Myocyte (in vitro differentiated cells): ENCODE data around the gene CCND1. TPM values are rescaled to one million over a fixed set of nuclear protein-coding genes. Genes with fewer than 3 reads are reported as not detected.
"Not testable (repeated sequence)": the region's sequence is repeated elsewhere in the genome, so short reads cannot be mapped to it uniquely, and the experiment has no call there.

Experiments used
- DNase-seq: peaks from one replicate; pipeline ENCODE4 v3.0.0-alpha.2; 2012; ENCODE audit warnings: low read depth
- total RNA-seq: library from RNA; depleted of rRNA; stranded (reverse); fragments of >200 nt; gene quantifications from 2 replicates; pipeline ENCODE4 v1.2.3, GENCODE V29; 2014

The CCND1 gene
- total RNA-seq, 1 donor from 2014 or later: 107 TPM

GRCh38 chr11:69687969-69688771 lies 47.2 kb downstream of the CCND1 start:
- DNase-seq: not testable (repeated sequence)

GRCh38 chr11:69689484-69690319 lies 48.7 kb downstream of the CCND1 start:
- DNase-seq: no peak

GRCh38 chr11:69691463-69691862 lies 50.5 kb downstream of the CCND1 start:
- no peak for DNase-seq

GRCh38 chr11:69692422-69692821 lies 51.5 kb downstream of the CCND1 start:
- no peak for DNase-seq

GRCh38 chr11:69694781-69695180 lies 53.8 kb downstream of the CCND1 start:
- DNase-seq: no peak

GRCh38 chr11:69695581-69695980 lies 54.6 kb downstream of the CCND1 start:
- no peak for DNase-seq

- not testable (repeated sequence) for DNase-seq
Observed at GRCh38 chr11:69695995-69696394, 55.0 kb downstream of the CCND1 start.

GRCh38 chr11:69696749-69697468 lies 56.0 kb downstream of the CCND1 start:
- DNase-seq: no peak

GRCh38 chr11:69697469-69697843 lies 56.5 kb downstream of the CCND1 start:
- no peak for DNase-seq

GRCh38 chr11:69697861-69698260 lies 56.9 kb downstream of the CCND1 start:
- no peak for DNase-seq

- no peak for DNase-seq
Observed at GRCh38 chr11:69698362-69698761, 57.4 kb downstream of the CCND1 start.

- no peak for DNase-seq
Observed at GRCh38 chr11:69699213-69699612, 58.3 kb downstream of the CCND1 start.

GRCh38 chr11:69700278-69701140 lies 59.6 kb downstream of the CCND1 start:
- peak; percentile 78 for DNase-seq

- DNase-seq: no peak
Observed at GRCh38 chr11:69702239-69702691, 61.3 kb downstream of the CCND1 start.

- no peak for DNase-seq
Observed at GRCh38 chr11:69702769-69703452, 62.0 kb downstream of the CCND1 start.

- DNase-seq: no peak
Observed at GRCh38 chr11:69703453-69703767, 62.5 kb downstream of the CCND1 start.
